K562 (cell line): ENCODE measurements around the gene OPHN1. TPM values are rescaled to one million over a fixed set of nuclear protein-coding genes. Genes with fewer than 3 reads are reported as not detected.
A peak's percentile ranks its signal among the peaks of the same experiment; 100 is the strongest.

ENCODE experiments used
- CHD7 ChIP-seq: fragments of 200-600 bp; sonication (generic); IDR thresholded peaks from one replicate; pipeline ENCODE4 v1.6.1; 2012; ENCODE audit warnings: mild to moderate bottlenecking, low read depth, low read length, inconsistent platforms
- EGR1 ChIP-seq: fragments of 450-650 bp; conservative IDR thresholded peaks from 2 replicates; pipeline ENCODE4 v1.6.1; 2017; ENCODE audit warnings: mild to moderate bottlenecking
- PHTF2 ChIP-seq: fragments of 250-450 bp; sonication (Bioruptor Pico); IDR thresholded peaks from 2 replicates; pipeline ENCODE4 v1.5.0; 2021; ENCODE audit warnings: mild to moderate bottlenecking
- POU5F1 ChIP-seq: fragments of 150-350 bp; IDR thresholded peaks from 2 replicates; pipeline ENCODE4 v1.6.1; 2014; ENCODE audit warnings: borderline replicate concordance, low read length, low read depth, mild to moderate bottlenecking; ENCODE audit not compliant: partially characterized antibody
- SMARCC2 ChIP-seq: fragments of 450-650 bp; IDR thresholded peaks from 2 replicates; pipeline ENCODE4 v1.6.1; 2017; ENCODE audit warnings: antibody characterized with exemption, moderate library complexity, mild to moderate bottlenecking, low read depth
- STAT5A ChIP-seq: IDR thresholded peaks from 2 replicates; pipeline ENCODE4 v1.6.1; 2012; ENCODE audit warnings: low read length, inconsistent platforms, borderline replicate concordance
- THRAP3 ChIP-seq: fragments of 450-650 bp; IDR thresholded peaks from 2 replicates; pipeline ENCODE4 v1.6.1; 2016; ENCODE audit warnings: mild to moderate bottlenecking, inconsistent platforms, borderline replicate concordance
- ZKSCAN1 ChIP-seq: fragments of 150-350 bp; IDR thresholded peaks from 2 replicates; pipeline ENCODE4 v1.6.1; 2016; ENCODE audit warnings: low read depth, low read length
- ZNF133 ChIP-seq: fragments of 250-450 bp; sonication (Bioruptor Pico); IDR thresholded peaks from 2 replicates; pipeline ENCODE4 v1.4.0; 2020; ENCODE audit warnings: mild to moderate bottlenecking
- ZNF830 ChIP-seq: fragments of 250-450 bp; sonication (Bioruptor Pico); IDR thresholded peaks from 2 replicates; pipeline ENCODE4 v1.5.0; 2021; ENCODE audit warnings: mild to moderate bottlenecking
- polyA plus RNA-seq, 8 experiments: library from polyadenylated mRNA; depleted of rRNA in 4 of 8; stranded (reverse) in 5 of 8; unstranded in 3 of 8; fragments of >200 nt; fragmentation: Nextera tagmentation in 2 of 8; fragmentation: Illumina TruSeq in 1 of 8; extraction: Ambion mirVana in 2 of 8; extraction: Trizol in 1 of 8; gene quantifications; 2 replicates each; pipeline versions ENCODE4 v1.2.1 to v1.2.3, GENCODE V29; 2011 to 2014; ENCODE audit warnings: inconsistent platforms in 1 of 8, missing spikeins in 1 of 8
- total RNA-seq, 7 experiments: library from RNA; depleted of rRNA in 6 of 7; stranded (reverse); fragments of >200 nt in 6 of 7; fragmentation: Illumina TruSeq in 2 of 7; extraction: Trizol in 2 of 7; gene quantifications; 2 replicates each; pipeline versions ENCODE4 v1.2.1 to v1.2.3, GENCODE V29; 2011 to 2021; ENCODE audit warnings: low replicate concordance in 1 of 7
- TF ChIP-seq, protein P1 (sequence below), 2 experiments: fragments of 450-650 bp; conservative IDR thresholded peaks; 2 replicates each; pipeline ENCODE4 v1.6.1; 2017; ENCODE audit warnings: mild to moderate bottlenecking in 2 of 2, moderate library complexity in 2 of 2
- TF ChIP-seq, protein P2 (sequence below): fragments of 250-450 bp; sonication (Bioruptor Pico); IDR thresholded peaks from 2 replicates; pipeline ENCODE4 v1.4.0; 2020; ENCODE audit warnings: borderline replicate concordance

Gene OPHN1
- total and polyA plus RNA-seq, 9 of the 15 experiments (the other 6 are each of a cell fraction or from before 2014, with no cell fraction given) = 0.28 to 1.8 (median 1.0) TPM

GRCh38 chrX:68438575-68438974 is 5.3 kb upstream of the OPHN1 start (continued):
- TF ChIP-seq CHD7 = no peak
- TF ChIP-seq EGR1 = no peak
- no peak for TF ChIP-seq ZNF133 (CRISPR knock-in tag)
- peak; percentile 51; the same call in 1 of the 2 replicates for TF ChIP-seq STAT5A
- TF ChIP-seq THRAP3 = no peak
- no peak for TF ChIP-seq ZKSCAN1
- TF ChIP-seq, protein P1, sequence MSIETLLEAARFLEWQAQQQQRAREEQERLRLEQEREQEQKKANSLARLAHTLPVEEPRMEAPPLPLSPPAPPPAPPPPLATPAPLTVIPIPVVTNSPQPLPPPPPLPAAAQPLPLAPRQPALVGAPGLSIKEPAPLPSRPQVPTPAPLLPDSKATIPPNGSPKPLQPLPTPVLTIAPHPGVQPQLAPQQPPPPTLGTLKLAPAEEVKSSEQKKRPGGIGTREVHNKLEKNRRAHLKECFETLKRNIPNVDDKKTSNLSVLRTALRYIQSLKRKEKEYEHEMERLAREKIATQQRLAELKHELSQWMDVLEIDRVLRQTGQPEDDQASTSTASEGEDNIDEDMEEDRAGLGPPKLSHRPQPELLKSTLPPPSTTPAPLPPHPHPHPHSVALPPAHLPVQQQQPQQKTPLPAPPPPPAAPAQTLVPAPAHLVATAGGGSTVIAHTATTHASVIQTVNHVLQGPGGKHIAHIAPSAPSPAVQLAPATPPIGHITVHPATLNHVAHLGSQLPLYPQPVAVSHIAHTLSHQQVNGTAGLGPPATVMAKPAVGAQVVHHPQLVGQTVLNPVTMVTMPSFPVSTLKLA (conservative IDR thresholded peaks at IDR 0.05) = 0 out of 4 replicates have a peak, but pooled peaks of 1 of the 2 experiments have one; percentile 27
- no peak for TF ChIP-seq PHTF2 (CRISPR knock-in tag)
- no peak for TF ChIP-seq POU5F1
- 0 out of 2 replicates have a peak, but pooled peaks have one; percentile 51 for TF ChIP-seq SMARCC2
- no peak for TF ChIP-seq ZNF830
- TF ChIP-seq, protein P2, sequence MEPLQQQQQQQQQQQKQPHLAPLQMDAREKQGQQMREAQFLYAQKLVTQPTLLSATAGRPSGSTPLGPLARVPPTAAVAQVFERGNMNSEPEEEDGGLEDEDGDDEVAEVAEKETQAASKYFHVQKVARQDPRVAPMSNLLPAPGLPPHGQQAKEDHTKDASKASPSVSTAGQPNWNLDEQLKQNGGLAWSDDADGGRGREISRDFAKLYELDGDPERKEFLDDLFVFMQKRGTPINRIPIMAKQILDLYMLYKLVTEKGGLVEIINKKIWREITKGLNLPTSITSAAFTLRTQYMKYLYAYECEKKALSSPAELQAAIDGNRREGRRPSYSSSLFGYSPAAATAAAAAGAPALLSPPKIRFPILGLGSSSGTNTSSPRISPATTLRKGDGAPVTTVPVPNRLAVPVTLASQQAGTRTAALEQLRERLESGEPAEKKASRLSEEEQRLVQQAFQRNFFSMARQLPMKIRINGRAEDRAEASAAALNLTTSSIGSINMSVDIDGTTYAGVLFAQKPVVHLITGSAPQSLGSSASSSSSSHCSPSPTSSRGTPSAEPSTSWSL (CRISPR knock-in tag) = no peak
